NCI-H187 (cell line): ENCODE data around the gene DEF6.

ENCODE experiments used
- DNase-seq, 2 experiments: peaks; one replicate each; lab custom pipeline; 2025; lab: John Stamatoyannopoulos, UW

The DEF6 gene

DNA sequence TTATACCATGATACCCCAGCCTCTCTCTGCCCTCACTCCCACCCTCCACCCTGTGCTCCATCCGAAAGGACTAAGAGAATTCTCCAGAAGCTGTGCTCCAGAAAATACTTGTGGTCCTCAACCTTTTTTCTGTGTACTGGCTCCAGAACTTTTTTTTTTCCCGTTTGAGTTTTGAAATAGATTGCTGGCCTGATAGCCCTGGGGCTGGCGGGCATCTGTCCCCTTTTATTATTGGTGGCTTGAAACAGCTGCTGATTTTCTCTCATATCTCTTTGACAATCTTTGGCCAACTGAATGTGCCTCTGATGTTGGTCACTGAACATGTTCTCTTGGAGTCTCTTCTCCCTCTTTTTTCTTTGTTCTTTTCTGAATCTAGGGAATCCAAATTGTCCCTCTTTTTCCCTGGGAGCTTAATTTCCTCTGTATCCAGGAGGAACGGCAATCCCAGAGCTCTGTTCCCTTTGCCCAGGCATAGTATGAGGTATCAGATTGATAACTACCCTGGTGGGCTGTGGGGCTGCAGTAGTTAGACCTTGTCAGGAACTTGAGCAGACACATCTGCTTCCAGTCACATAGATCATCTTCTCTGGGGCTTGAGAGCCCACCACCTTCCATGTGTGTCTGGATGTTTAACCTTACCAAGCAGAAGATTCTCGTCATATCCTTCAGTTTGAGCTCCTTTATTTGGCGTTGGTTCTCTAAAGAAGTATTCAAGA, 46.4 kb downstream of the DEF6 start:
- DNase-seq, result no peak

DNA sequence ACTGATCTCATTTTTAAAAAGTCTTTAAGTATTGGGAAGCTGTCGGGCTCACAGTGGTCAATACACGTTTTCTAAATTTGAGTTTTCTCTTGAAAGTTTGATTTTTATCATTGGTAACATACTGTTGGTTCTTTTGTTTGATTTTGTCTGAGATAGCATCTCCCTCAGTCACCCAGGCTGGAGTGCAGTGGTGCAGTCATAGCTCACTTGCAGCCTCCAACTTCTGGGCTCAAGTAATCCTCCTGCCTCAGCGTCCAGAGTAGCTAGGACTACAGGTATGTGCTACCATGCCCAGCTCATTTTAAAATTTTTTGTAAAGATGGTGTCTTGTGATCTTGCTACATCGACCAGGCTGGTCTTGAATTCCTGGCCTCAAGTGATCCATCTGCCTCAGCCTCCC, 53.8 kb downstream of the DEF6 start:
- no peak for DNase-seq

DNA sequence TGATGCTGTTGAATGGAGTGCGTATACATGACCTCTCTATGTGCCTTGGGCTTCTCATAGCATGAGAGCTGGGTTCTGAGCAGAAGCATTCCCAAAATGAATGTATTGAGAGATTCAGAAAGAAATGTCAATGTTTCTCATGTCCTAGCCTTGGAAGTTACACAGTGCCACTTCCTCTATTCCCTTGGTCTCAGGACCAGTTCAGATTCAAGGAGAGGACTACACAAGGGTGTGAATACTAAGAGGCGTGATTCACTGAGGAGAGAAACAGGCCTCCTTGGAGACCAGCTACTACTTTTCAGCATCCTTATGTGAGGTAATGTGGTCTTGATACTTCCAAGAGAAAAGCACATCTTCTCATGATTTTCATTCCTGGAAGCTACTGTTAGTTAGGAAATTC, 55.1 kb downstream of the DEF6 start:
- DNase-seq, result no peak

DNA sequence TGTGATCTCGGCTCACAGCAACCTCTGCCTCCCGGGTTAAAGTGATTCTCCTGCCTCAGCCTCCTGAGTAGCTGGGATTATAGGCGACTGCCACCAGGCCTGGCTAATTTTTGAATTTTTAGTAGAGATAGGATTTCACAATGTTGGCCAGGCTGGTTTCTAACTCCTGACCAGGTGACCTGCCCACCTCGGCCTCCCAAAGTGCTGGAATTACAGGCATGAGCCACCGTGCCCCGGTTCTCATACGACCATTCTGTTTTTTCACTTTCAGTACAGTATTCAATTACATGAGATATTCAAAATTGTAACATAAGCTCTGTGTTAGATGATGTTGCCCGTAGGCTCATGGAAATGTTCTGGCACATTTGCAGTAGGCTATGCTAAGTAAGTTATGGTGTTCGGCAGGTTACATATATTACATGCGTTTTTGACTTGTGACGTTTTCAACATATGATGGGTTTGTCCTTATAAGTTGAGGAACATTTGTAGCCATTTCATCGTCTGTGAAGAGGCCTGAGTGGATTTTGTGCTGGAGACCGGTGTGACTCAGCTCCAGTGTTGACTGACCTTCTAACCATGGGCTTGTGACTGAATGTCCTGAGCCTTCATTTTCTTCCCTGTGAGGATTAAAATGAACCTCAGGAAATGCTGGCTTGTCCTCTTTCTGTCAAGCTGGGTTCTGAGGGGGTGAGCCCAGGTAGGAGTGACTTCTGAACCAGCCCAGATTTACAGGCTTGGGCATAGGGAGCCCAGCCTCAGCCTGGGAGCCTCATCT, 56.9 kb downstream of the DEF6 start:
- no peak for DNase-seq

DNA sequence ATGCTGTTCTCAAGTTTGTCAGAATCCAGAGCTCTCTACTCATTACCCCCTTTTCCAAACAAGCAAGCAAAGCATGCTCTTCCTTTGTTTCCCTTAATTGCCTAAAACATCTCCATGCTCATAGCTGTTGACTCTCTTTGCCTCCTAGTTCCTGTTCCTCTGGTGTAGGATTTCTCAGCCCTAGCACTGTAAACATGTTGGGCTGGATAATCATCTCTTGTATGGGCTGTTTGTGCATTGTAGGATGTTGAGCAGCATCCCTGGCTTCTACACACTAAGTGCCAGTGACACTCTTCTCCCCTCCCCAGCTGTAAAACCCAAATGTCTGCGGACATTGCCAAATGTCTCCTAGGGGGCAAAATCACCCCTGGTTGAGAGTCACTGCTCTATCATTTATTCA, 58.8 kb downstream of the DEF6 start:
- no peak for DNase-seq

DNA sequence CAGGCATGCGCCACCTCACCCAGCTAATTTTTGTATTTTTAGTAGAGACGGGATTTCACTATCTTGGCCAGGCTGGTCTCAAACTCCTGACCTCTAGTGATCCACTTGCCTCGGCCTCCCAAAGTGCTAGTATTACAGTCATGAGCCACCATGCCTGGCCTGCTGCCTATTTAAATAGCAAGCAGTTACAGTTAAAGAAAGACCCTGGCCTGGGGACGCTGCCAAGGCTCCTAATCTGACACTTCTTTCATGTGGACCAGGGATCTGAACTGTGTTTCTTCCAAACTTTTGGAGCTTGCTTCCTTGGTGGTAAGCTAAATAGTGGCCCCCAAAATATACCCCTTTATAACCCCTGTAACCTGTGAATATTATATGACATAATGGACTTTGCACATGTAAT, 60.1 kb downstream of the DEF6 start:
- DNase-seq, result no peak

DNA sequence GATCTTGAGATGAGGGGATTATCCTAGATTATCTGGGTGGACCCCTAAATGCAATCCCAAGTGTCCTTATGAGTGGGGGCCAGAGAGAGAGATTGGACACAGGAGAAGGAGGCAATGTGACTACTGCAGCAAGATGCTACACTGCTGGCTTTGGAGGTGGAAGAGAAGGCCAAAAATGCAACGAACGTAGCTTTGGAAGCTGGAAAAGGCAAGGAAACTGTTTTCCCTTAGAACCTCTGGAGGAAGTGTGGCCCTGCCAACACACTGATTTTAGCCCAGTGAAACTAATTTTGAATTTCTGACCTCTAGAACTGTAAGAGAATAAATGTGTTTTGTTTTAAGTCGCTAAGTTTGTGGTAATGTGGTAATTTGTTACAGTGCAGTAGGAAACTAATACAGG, 60.5 kb downstream of the DEF6 start:
- DNase-seq, result no peak

DNA sequence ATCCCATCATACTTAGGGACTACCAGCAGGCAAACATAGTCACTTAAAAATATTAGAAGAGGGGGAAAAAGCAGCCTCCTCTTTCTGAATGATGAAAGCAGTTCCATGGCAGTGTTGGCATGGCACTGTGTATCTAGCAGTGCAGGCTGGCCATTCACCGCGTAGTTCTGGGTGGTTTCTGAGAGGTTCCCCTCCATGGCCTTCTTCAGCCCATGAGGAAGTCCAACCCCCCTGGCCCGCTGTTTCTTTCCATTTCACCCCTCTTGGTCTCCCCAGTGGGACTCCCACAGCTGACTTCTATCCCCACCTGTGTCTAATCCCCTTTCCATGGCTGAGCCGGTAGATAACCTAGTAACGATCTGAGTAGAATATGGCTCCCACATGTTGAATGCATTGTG, 61.7 kb downstream of the DEF6 start:
- no peak for DNase-seq

DNA sequence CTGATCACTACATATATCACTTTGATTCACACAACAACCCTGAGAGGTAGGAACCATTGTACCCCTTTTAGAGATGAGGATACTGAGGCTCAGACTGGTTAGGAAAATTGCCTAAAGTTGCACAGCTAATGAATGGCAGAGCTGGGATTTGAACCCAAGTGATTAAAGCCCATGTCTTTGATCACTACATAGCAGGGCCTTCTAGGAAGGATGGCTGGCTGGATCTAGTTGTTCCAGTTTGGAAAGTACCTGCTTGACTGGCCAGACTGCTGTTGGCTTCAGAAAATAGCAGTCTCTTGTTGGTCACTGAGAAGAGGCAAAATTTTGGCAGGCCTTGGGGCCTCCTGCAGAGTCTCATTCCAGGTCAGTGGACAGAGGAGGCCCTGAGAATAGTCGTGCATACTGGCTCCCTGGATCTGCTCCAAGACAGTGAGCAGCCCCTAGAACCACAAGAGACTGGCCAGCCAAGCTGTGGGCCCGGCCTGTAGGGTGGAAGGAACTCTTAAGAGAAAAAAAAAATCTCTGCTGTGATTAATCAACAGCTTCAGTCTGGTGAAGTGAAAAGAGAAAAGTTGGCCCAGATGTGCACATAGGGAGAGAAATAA, 62.2 kb downstream of the DEF6 start:
- no peak for DNase-seq

DNA sequence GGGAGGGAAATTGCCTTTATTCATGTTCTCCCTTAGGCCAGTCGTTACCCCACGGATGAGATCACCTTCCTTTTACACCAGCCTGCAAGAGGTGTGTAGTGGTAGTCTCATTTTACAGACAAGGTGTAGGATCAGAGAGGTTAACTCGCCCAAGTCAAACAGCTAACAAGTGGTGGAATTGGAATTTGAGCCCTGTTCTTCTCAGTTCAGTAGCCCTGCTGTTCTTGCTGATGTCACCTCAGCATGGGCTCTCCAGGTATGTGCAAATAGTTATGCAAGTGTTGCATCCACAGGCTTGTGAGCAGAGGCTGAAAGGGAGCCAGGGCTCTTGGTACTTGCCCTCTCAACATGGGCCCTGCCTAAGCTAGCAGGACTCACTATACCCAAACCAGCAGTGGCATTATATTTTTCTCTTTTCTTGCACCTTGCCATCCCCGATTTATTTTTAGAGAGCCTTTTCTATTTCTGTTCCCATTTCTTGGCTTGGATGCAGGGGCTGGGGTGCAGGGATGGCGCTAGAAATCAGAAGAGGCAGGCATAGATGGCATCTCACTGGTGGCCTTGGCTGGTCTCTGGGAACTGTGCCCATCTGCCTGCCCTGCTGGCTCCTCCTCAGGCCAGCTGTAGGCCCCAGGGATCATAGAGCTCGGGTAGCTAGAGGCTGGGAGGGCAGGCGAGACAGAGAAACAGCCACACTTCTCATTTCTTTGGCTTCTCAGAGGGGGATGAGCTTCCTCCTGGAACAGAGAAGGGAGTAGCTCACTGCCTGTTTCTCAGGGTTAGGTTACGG, 62.9 kb downstream of the DEF6 start:
- no peak for DNase-seq

DNA sequence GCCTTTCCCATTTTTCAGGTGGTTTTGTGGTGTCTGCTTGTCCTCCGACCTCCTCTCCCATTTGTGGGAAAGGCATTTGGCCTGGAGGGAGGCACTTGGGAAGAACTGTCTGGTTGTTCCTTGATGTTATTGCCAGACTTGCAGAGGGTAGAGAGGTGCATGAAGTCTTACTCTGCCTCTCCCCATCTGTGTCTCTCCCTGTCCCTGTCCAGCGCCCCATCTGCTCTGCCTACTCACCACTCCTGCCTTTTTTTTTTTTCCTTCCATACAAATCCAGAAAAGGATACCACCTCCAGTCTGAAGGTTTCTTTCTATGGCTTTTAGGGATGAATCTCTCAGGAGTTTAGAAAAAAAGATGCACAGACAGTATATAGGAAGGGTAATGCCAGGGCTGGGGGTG, 64.6 kb downstream of the DEF6 start:
- DNase-seq, result no peak

DNA sequence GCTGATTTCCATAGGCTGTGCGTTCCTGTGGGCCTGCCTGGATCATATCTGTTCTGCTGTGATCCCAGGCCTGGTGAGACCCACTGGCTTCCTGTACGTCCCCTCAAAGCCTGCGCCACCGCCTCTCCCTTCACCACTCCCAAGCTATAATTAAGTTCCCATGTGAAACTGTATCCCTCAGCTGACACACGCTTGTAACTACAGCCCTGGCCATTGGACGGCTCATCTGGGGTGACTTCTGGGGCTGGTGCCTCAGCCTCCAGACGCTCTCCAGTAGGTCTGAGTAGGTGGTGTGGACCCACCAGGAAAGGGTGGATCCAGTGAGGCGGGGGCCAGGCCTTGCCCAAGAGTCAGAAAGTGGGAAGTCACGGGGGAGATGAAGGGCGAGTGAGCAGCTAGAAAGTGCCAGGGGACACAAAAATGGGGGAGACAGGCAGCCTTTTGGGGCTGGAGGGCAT, 65.7 kb downstream of the DEF6 start:
- DNase-seq, result no peak

DNA sequence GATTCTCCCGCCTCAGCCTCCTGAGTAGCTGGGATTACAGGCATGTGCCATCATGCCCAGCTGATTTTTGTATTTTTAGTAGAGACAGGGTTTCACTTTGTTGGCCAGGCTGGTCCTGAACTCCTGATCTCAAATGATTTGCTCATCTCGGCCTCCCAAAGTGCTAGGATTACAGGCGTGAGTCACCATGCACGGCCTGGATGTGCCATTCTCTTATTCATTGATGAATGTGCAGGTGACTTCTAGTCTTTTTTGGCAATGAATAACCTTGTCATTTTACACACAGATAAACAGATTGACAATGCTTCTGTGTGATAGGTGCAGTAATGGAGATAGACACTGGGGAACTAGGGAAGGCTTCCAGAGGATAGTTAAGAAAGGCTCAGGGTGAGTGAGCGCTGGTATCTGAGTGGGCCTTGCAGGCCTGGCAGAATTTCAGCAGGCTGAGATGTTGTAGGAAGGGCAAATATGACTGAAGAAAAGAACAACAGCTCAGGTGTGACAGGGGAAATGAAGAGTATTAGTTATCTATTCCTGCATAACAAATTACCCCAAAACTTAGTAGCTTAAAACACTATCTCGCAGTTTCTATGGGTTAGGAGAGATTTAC, 68.1 kb downstream of the DEF6 start:
- no peak for DNase-seq

DNA sequence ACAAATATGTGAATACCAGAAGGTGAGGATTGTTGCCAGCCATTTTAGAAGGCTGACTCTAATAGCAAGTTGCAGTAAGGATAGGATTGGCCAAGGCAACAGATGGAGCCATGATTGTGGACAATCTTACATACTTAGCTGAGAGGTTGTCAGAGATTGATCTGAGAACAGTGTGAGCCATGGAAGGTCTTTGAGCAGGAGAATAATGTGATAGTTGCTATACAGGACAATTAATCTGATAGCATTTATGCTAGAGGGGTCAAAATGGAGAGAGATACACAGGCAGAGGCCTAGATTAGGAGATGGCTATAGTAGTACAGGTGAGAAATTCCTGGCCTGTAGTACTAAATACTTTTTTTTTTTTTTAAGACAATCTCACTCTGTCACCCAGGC, 68.6 kb downstream of the DEF6 start:
- DNase-seq, result no peak

DNA sequence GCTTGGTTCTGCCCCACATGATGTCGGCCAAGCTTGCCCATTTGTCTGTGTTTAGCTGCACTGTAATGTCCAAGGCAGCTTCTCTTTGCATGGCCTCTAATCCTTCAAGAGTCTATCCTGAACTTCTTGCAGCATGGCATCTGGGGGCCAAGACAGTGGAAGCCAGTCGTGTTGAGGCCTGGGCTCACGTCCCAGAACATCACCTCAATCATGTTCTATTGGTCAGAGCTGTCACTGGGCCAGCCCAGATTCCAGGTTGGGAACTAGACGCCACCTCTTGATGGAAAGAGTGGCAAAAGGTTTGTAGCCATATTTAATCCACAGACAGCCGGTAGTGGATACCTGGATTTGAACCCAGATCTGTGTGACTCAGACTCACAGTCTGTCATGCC, 70.0 kb downstream of the DEF6 start:
- DNase-seq, result no peak

DNA sequence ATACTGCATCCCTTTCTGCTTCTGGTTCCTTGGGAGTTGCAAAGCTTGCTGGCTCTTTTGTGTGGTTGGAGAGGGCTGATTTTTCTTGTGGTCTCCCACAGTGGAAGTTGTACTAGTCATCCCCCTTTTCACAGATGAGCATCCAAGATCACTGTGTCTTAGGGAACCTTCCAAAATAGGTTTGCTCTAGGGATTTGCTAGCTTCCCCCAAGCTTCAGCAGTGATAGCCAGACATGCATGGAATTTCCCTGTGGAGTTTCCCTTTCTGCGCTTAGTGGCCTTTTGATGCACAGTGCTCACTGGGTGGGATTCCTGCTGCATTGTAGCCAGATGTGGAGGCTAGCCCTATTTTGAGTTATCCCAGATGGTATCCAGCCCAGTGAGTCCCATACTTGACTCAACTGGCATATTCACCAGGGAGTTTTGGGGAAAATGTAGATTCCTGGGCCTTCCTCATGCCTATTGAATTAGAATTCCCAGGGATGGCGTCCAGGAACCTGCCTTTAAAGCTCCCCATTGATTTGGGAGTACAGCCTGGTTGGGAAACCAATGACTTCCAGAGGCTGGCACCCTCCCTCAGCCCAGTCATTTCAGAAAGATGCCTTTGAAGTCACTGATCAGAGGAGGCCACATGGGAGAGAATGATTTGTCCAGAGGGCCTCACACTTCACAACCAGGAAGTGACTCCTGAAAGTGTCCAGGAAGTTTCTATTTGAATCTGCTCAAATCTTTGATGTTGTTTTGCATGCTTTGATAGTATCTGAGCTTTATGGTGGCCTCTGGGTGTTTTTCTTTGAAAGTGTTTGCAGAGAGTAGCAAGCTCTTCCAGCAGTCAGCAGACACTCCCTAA, 70.6 kb downstream of the DEF6 start:
- DNase-seq, result no peak

DNA sequence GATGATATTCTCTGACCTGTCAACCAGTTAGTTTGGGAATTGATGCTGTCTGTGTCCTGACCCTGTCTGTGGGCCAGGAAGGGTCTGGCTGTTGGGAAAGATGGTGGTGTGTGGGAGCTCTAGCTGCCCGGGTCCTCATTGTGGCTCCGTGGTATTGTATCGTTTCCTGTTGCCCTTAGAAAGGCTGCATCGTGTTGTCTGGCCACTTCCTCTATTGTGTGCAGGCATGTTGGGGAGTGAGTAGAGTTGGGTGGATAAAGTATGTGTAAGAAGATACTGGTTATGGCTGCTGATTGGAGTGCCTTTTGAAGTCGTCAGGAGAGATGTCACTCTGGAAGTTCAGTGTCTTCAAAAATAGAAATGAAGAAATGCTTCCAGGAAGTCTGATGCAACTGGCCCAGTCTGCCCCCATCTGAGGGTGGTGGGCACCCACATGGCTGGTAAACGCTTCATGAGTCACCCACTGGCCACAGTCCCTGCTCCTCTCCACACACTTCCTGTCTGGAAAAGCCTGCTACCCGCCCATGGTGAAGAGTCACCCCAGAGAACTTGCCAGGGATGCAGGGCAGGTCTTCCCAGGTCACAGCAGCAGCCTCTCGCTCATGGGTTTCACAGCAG, 72.6 kb downstream of the DEF6 start:
- no peak for DNase-seq

DNA sequence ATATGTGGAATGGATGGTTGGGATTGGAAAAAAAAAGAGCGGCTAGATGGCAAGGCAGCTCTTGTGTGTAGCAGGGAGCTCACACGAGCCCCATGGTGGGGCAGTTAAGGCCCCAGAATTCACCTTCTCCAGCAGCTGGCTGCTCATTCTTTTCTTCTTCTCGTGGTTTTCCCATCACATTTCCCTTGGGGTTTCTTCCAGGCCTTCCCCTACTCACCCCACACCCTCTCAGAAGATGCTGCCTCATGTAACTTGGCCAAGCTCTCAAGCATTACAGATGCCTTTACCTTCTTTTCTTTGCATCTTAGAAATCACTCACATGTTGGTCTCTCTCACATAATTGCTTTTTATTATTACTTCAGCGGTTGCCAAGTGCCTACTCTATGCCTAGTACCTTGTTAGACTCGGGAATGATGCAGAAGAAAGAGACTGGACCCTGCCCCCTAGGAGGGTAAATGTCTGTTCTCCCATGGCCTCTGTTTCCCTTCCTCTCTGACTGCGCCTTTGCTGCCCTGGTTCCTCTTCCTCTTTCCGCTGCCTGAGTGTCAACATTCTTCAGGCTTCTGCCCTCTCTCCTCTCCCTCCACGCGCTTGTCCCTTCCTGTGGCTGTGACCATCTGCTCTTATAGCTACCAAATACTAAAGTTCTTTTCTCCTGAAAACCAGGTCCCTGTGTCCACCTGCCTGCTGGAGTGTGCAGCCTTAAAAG, 73.3 kb downstream of the DEF6 start:
- no peak for DNase-seq
